Measurements from ENCODE around the gene MEPCE.

The MEPCE gene

GRCh38 chr7:100398239-100398638, 31.4 kb upstream of the MEPCE start:
- DNase-seq (ENCODE audit: low read depth): no peak
- TF ChIP-seq, protein P1, sequence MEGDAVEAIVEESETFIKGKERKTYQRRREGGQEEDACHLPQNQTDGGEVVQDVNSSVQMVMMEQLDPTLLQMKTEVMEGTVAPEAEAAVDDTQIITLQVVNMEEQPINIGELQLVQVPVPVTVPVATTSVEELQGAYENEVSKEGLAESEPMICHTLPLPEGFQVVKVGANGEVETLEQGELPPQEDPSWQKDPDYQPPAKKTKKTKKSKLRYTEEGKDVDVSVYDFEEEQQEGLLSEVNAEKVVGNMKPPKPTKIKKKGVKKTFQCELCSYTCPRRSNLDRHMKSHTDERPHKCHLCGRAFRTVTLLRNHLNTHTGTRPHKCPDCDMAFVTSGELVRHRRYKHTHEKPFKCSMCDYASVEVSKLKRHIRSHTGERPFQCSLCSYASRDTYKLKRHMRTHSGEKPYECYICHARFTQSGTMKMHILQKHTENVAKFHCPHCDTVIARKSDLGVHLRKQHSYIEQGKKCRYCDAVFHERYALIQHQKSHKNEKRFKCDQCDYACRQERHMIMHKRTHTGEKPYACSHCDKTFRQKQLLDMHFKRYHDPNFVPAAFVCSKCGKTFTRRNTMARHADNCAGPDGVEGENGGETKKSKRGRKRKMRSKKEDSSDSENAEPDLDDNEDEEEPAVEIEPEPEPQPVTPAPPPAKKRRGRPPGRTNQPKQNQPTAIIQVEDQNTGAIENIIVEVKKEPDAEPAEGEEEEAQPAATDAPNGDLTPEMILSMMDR (IDR thresholded peaks at IDR 0.05; ENCODE audit: low read depth, low read length, missing control alignments): no peak
- in situ Hi-C loops (cut with HindIII; ENCODE audit: low sequenced_read_pairs): no loop called here
- H3K4me3 ChIP-seq (ENCODE audit: low read depth, low read length): no peak overlapping the region

GRCh38 chr7:100400041-100400440, 29.6 kb upstream of the MEPCE start:
- in situ Hi-C loops (cut with HindIII; ENCODE audit: low sequenced_read_pairs): no loop called here
- TF ChIP-seq, protein P1 (IDR thresholded peaks at IDR 0.05; ENCODE audit: low read depth, low read length, missing control alignments): no peak
- no peak for DNase-seq (ENCODE audit: low read depth)

DNA sequence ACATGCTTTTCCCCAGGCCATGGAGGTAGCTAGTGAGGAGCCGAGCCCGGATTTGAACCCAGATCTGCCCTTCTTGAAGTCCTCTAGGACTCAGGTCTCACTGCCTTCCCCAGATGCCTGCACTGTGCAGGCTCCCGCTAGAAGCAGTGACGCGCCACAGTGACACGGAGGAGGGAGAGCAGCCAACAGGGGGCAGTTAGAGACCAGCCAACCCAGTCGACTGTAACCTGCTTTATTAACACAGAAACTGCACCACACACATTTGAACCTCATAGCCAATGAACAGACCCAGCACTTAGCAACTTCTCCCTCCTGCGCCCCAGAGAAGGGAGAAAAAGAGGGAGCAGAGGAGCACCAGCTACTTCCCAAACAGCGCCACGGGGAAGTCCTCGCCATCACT, 29.0 kb upstream of the MEPCE start:
- TF ChIP-seq, protein P1 (IDR thresholded peaks at IDR 0.05; ENCODE audit: low read depth, low read length, missing control alignments): peak; percentile 7
- no peak for DNase-seq (ENCODE audit: low read depth)
- in situ Hi-C loops (cut with HindIII; ENCODE audit: low sequenced_read_pairs): no loop called here
- H3K4me3 ChIP-seq (ENCODE audit: low read depth, low read length): no peak overlapping the region

More at GRCh38 chr7:100400041-100400440, 29.6 kb upstream of the MEPCE start:
- H3K4me3 ChIP-seq (ENCODE audit: low read depth, low read length): no peak overlapping the region

GRCh38 chr7:100401811-100402210, 27.8 kb upstream of the MEPCE start:
- DNase-seq (ENCODE audit: low read depth): no peak
- TF ChIP-seq, protein P1 (IDR thresholded peaks at IDR 0.05; ENCODE audit: low read depth, low read length, missing control alignments): no peak
- in situ Hi-C loops (cut with HindIII; ENCODE audit: low sequenced_read_pairs): no loop called here
- H3K4me3 ChIP-seq (ENCODE audit: low read depth, low read length): no peak overlapping the region

- H3K4me3 ChIP-seq (ENCODE audit: low read depth, low read length): no peak overlapping the region
- TF ChIP-seq, protein P1 (IDR thresholded peaks at IDR 0.05; ENCODE audit: low read depth, low read length, missing control alignments): no peak
- in situ Hi-C loops (cut with HindIII; ENCODE audit: low sequenced_read_pairs): no loop called here
These were observed 27.4 kb upstream of the MEPCE start for GRCh38 chr7:100402241-100402640.

GRCh38 chr7:100406767-100407166, 22.9 kb upstream of the MEPCE start:
- DNase-seq (ENCODE audit: low read depth): peak; percentile 38
- in situ Hi-C loops (cut with HindIII; ENCODE audit: low sequenced_read_pairs): no loop called here
- no peak overlapping the region for H3K4me3 ChIP-seq (ENCODE audit: low read depth, low read length)
- TF ChIP-seq, protein P1 (IDR thresholded peaks at IDR 0.05; ENCODE audit: low read depth, low read length, missing control alignments): peak; percentile 12

More at GRCh38 chr7:100402241-100402640, 27.4 kb upstream of the MEPCE start:
- DNase-seq (ENCODE audit: low read depth): no peak
